Osteocyte (in vitro differentiated cells): ENCODE results near the gene TOPORS. TPM values are rescaled to one million over a fixed set of nuclear protein-coding genes. Genes with fewer than 3 reads are reported as not detected.

Experiments
- DNase-seq: peaks from one replicate; pipeline ENCODE4 v3.0.0; 2021; ENCODE audit warnings: mixed read lengths; ENCODE audit not compliant: unreplicated experiment; ENCODE audit errors: extremely low spot score
- H3K27ac Mint-ChIP-seq: one replicate; pipeline ENCODE4 v1.8.0; 2021; ENCODE audit warnings: mild to moderate bottlenecking, mixed read lengths; ENCODE audit not compliant: unreplicated experiment
- H3K27me3 Mint-ChIP-seq: one replicate; pipeline ENCODE4 v1.8.0; 2021; ENCODE audit warnings: mixed read lengths; ENCODE audit not compliant: unreplicated experiment
- H3K36me3 Mint-ChIP-seq: one replicate; pipeline ENCODE4 v1.8.0; 2021; ENCODE audit warnings: mixed read lengths; ENCODE audit not compliant: unreplicated experiment
- H3K4me1 Mint-ChIP-seq: one replicate; pipeline ENCODE4 v1.8.0; 2021; ENCODE audit warnings: mixed read lengths; ENCODE audit not compliant: unreplicated experiment
- H3K4me3 Mint-ChIP-seq: one replicate; pipeline ENCODE4 v1.8.0; 2021; ENCODE audit warnings: mild to moderate bottlenecking, moderate library complexity, mixed read lengths; ENCODE audit not compliant: unreplicated experiment
- H3K9me3 Mint-ChIP-seq: one replicate; pipeline ENCODE4 v1.8.0; 2021; ENCODE audit warnings: mixed read lengths; ENCODE audit not compliant: unreplicated experiment
- CTCF ChIP-seq: fragments of 200-600 bp; sonication (generic); IDR thresholded peaks from 2 replicates; pipeline ENCODE4 v1.5.0; 2021; ENCODE audit warnings: antibody characterized with exemption, mild to moderate bottlenecking, moderate library complexity
- total RNA-seq: library from RNA; stranded (reverse); gene quantifications from 2 replicates; pipeline ENCODE4 v1.2.1, GENCODE V29; 2021

Gene TOPORS
- total RNA-seq, 1 donor from 2014 or later, result 18.4 TPM

GRCh38 chr9:32543047-32543446 lies 9.3 kb downstream of the TOPORS start:
- H3K9me3 Mint-ChIP-seq, result no peaks in the 10 kb centered on the region
- no peak overlapping the region for H3K27ac Mint-ChIP-seq
- peaks cover 38% of the 10 kb centered on the region for H3K36me3 Mint-ChIP-seq
- H3K27me3 Mint-ChIP-seq, result no peaks in the 10 kb centered on the region
- no peak overlapping the region for H3K4me3 Mint-ChIP-seq
- H3K4me1 Mint-ChIP-seq, result peaks cover 8% of the 10 kb centered on the region
- no peak for TF ChIP-seq CTCF
- no peak for DNase-seq

GRCh38 chr9:32533816-32534215 lies 18.6 kb downstream of the TOPORS start:
- Mint-ChIP-seq H3K36me3 (peaks cover 14% of the 10 kb centered on the region), H3K27me3 (no peaks in the 10 kb centered on the region), H3K4me3 (no peak overlapping the region), H3K4me1 (no peaks in the 10 kb centered on the region), H3K27ac (no peak overlapping the region), H3K9me3 (peaks cover 13% of the 10 kb centered on the region)
- no peak for TF ChIP-seq CTCF
- no peak for DNase-seq

- no peak overlapping the region for H3K4me3 Mint-ChIP-seq
- peaks cover 1% of the 10 kb centered on the region for H3K4me1 Mint-ChIP-seq
- no peak overlapping the region for H3K27ac Mint-ChIP-seq
- H3K9me3 Mint-ChIP-seq, result peaks cover 13% of the 10 kb centered on the region
- H3K36me3 Mint-ChIP-seq, result peaks cover 14% of the 10 kb centered on the region
- DNase-seq, result no peak
- TF ChIP-seq CTCF, result no peak
- no peaks in the 10 kb centered on the region for H3K27me3 Mint-ChIP-seq
Observed at GRCh38 chr9:32533336-32533735, 19.1 kb downstream of the TOPORS start.

GRCh38 chr9:32526707-32527048 lies 25.7 kb downstream of the TOPORS start:
- TF ChIP-seq CTCF, result no peak
- peaks cover 7% of the 10 kb centered on the region for H3K9me3 Mint-ChIP-seq
- H3K4me1 Mint-ChIP-seq, result peaks cover 42% of the 10 kb centered on the region
- H3K27ac Mint-ChIP-seq, result peak overlapping the region; percentile 95
- no peak for DNase-seq
- no peaks in the 10 kb centered on the region for H3K27me3 Mint-ChIP-seq
- peaks cover 5% of the 10 kb centered on the region for H3K36me3 Mint-ChIP-seq
- H3K4me3 Mint-ChIP-seq, result peak overlapping the region; percentile 86

- Mint-ChIP-seq H3K4me1 (peaks cover 42% of the 10 kb centered on the region), H3K4me3 (peak within 1 kb of the TSS; percentile 86), H3K27ac (peak within 1 kb of the TSS; percentile 95), H3K36me3 (peaks cover 5% of the 10 kb centered on the region), H3K9me3 (peaks cover 6% of the 10 kb centered on the region), H3K27me3 (no peaks in the 10 kb centered on the region)
- peak; percentile 94 for DNase-seq
- peak; percentile 67 for TF ChIP-seq CTCF
Observed at GRCh38 chr9:32526041-32526706, 26.2 kb downstream of the TOPORS start, which contains the start of gene RIGI. Gene RIGI (minus strand): TSS chr9:32526196. CDS start chr9:32526166, 30 bp downstream.
